Measurements from ENCODE around the gene NRIP1. TPM values are rescaled to one million over a fixed set of nuclear protein-coding genes. Genes with fewer than 3 reads are reported as not detected.
A peak's percentile ranks its signal among the peaks of the same experiment; 100 is the strongest.
"Not testable (repeated sequence)": the region's sequence is repeated elsewhere in the genome, so short reads cannot be mapped to it uniquely, and the experiment has no call there.

Gene NRIP1
- total RNA-seq, 1 donor from 2014 or later: 84.6 TPM

GRCh38 chr21:14975136-14975919, 89.5 kb downstream of the NRIP1 start:
- DNase-seq (ENCODE audit: low read depth): no peak

- no peak for DNase-seq (ENCODE audit: low read depth)
Observed at GRCh38 chr21:14972678-14973077, 92.1 kb downstream of the NRIP1 start.

DNA sequence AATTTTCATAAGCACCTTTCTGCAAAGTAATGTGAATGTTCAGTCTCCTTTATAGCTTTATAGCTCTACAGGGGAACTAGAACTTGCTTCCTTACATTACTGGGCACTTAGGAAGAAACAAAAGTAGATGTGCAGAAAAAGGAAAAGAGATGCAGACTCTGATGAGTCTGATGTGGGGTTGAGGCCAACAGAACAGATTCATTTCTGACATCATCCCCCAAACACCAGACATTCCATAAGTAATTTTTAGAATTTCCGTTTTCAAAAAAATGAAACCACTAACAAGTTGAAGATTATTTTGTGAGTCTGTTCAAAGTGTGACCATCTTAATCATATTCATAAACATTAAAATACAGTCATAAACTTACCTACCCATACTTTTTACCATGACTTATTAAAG, 96.0 kb downstream of the NRIP1 start:
- no peak for DNase-seq (ENCODE audit: low read depth)

GRCh38 chr21:14968029-14968428, 96.8 kb downstream of the NRIP1 start:
- DNase-seq (ENCODE audit: low read depth): peak; percentile 57

DNA sequence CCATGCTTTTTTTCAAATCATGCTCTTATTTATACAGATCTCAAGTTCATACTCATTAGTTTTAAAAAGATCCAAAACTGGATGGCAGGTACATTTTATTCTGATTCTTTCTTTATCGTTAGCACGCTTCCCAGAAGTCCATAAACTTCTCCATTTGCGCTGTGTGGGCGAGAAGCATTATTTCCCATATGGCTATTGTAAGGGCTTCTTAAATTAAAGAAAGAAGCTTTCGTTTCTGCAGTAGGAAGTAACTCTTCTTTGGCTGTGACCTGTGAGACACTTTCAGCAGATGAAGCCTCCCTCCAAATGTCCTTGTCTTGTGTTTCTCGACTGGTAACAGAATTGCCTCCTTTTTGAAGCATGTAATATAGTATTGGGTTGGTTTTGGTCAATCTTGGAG, 100.2 kb downstream of the NRIP1 start:
- DNase-seq (ENCODE audit: low read depth): no peak

DNA sequence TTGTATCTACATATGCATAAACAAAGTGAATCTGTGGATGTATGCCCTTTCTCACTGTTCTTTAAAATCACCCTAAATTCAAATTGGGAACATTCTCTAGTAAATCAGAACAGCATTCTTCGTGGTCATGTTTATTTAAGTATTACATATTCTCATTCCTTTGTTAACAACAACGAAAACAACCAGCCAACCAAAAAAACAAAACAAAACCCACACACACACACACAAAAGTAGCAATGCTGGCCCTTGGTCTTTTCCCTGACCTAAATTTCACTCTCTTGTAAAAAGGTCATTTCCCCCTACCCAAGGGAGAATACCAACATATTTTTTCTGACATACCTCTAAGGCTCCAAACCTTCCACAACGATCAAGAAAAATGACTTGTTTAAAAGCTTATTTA, 102.6 kb downstream of the NRIP1 start:
- no peak for DNase-seq (ENCODE audit: low read depth)

GRCh38 chr21:14961502-14961901, 103.3 kb downstream of the NRIP1 start:
- DNase-seq (ENCODE audit: low read depth): no peak

GRCh38 chr21:14959343-14959742, 105.5 kb downstream of the NRIP1 start:
- DNase-seq (ENCODE audit: low read depth): no peak

GRCh38 chr21:14957836-14958235, 107.0 kb downstream of the NRIP1 start:
- DNase-seq (ENCODE audit: low read depth): no peak

- DNase-seq (ENCODE audit: low read depth): peak; percentile 75
Observed at GRCh38 chr21:14956807-14957206, 108.0 kb downstream of the NRIP1 start.

- no peak for DNase-seq (ENCODE audit: low read depth)
Observed at GRCh38 chr21:14955936-14956520, 108.8 kb downstream of the NRIP1 start.

GRCh38 chr21:14952916-14953315, 111.9 kb downstream of the NRIP1 start:
- DNase-seq (ENCODE audit: low read depth): no peak

- DNase-seq (ENCODE audit: low read depth): no peak
Observed at GRCh38 chr21:14949603-14950002, 115.2 kb downstream of the NRIP1 start.

DNA sequence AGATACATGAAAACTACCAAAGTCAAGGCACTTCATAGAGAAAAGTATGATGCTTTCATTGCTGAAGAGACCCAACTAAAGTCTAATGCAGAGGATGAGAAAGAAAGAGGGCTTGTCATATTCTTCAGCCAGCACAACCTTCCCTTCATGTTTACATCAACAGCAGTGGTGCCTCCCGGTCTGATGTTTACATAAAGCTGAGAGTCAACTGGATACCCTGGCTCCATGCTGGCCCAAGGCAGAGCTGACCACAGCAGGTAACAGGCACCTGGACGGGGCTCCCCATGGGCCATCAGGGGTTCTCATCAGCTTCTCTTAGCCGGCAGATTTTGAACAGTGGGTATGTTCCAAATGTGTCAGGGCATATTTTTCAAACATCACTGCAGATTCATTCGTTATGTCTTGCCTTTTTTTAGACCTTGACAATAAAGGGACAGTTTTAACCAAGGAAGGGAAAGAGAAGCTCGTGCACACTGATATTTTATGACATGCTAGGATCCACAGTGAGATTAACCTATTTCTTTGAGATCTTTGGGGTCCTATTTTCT, 117.1 kb downstream of the NRIP1 start:
- DNase-seq (ENCODE audit: low read depth): no peak

- no peak for DNase-seq (ENCODE audit: low read depth)
Observed at GRCh38 chr21:14945176-14945575, 119.6 kb downstream of the NRIP1 start.

DNA sequence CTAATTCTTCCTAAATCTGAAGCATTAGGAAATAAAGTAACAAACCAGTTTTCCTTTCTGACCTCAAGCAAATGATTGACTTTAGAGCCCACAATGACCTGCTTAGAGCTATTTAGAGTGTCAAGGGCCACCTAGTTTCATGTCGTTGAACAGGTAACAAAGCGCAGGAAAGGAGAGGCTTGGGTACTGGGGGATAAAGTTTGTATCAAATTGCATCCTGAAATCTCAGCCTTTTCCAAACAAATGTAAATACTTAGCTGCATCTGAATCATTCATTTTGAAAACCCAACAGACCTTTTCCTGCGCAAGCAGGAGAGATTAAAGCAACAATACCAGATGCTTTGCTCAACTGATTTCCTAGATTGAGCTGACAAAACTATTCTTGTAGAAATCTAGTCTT, 121.2 kb downstream of the NRIP1 start:
- DNase-seq (ENCODE audit: low read depth): peak; percentile 81

DNA sequence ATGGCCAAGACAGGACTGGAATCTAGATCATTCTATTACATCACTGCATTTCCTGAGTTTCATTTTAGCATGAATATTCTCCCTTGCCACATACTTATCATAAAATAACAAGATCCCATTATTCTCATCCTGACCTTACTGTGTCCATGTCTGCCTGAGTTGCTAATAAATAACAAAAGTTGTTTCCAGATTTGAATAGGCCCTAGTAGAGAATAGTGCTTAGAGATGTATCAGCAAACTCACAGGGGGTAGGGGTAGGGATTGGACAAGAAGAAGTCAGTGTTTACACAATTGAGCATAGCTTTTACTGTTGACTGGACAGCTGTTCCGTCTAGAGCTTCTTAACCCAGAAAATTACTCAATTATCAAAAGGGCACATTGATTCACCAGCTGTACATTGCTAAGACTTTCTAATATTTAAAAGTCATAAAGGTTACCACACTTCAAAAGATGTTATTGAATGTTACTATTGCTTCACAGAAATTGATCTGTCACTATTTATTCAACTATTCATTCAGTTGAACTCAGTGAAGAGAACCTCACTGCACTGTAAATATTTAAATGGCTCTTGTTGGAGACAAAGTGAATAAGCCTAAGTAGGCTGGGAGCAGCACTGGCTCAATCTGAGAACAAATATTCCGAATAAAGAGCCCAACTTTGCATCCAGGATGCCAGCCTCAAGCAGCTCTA, 121.9 kb downstream of the NRIP1 start:
- DNase-seq (ENCODE audit: low read depth): peak; percentile 65

- not testable (repeated sequence) for DNase-seq (ENCODE audit: low read depth)
Observed at GRCh38 chr21:14927324-14927723, 137.5 kb downstream of the NRIP1 start.

DNA sequence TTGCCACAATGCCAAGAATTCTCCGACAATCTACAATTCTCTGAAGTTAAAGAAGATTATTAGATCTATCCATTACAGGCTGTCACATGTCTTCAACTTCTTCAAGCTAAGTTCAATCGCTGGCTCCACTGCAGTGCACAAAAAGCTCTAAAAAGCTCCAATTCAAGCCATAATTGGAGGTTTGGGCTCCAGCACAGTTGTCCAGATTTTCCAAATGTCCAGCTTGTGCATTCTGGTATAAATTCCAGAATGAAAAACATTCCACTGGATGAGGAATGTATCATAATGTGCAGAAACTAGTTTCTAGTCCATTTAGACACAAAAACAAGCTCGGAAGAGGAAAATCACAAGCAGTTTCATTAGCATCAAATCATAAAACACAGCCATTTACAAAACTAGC, 138.6 kb downstream of the NRIP1 start:
- no peak for DNase-seq (ENCODE audit: low read depth)

- peak; percentile 59 for DNase-seq (ENCODE audit: low read depth)
Observed at GRCh38 chr21:14923468-14923867, 141.3 kb downstream of the NRIP1 start.

DNA sequence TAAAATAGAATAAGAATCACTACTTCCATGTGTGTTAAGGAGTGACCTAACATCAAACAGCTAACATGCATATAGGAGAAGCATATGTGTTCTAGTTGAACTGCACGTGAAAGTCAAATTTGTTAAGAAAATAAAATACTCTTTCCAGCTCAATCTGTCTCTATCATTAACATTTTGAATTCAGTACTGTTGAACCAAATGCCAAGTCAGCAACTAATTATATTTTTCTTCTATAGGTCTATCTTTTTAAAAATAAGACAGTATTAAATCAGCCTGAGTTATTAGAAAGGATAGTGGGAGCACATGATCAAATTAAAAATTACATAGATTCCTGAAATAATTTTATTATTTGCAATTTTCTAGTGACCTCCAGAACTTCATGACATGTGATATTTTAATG, 141.8 kb downstream of the NRIP1 start:
- no peak for DNase-seq (ENCODE audit: low read depth)

GRCh38 chr21:14918527-14918926, 146.3 kb downstream of the NRIP1 start:
- DNase-seq (ENCODE audit: low read depth): no peak

- DNase-seq (ENCODE audit: low read depth): no peak
Observed at GRCh38 chr21:14917762-14918161, 147.0 kb downstream of the NRIP1 start.

Measured in renal cortical epithelial cell (primary cell).